NB4 (cell line): ENCODE measurements around the gene PTGIS.

Experiments used
- MYC ChIP-seq: IDR thresholded peaks from 2 replicates; pipeline ENCODE4 v1.6.1; 2011; ENCODE audit warnings: low read depth, low read length
- POLR2A ChIP-seq: IDR thresholded peaks from 2 replicates; pipeline ENCODE4 v1.6.1; 2011; ENCODE audit warnings: mild to moderate bottlenecking; ENCODE audit not compliant: insufficient read length; ENCODE audit errors: extremely low read depth
- TF ChIP-seq, protein P1 (sequence below): IDR thresholded peaks from one replicate; pipeline ENCODE4 v1.5.1; 2012; ENCODE audit warnings: low read depth, low read length
- TF ChIP-seq, protein P2 (sequence below): IDR thresholded peaks from 2 replicates; pipeline ENCODE4 v1.6.1; 2011; ENCODE audit warnings: low read depth, low read length

DNA sequence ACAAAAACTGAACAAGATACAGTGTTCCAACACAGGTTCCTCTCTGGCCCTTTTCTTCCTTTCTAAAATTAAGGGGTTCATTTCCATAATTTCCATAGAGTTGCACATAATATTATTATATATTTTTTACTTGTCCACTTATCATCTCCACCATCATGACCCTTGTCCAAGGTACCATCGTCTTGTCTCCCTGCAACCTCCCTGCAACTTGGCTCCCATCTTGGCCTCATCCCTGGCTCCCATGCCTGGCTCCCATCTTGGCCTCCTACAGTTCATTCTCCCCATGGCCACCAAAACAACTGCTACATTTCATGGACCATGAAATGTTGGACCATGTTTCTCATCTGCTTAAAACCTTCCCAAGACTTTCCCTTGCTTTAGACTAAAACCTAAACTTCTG is 82.4 kb downstream of the PTGIS start:
- TF ChIP-seq, protein P1, sequence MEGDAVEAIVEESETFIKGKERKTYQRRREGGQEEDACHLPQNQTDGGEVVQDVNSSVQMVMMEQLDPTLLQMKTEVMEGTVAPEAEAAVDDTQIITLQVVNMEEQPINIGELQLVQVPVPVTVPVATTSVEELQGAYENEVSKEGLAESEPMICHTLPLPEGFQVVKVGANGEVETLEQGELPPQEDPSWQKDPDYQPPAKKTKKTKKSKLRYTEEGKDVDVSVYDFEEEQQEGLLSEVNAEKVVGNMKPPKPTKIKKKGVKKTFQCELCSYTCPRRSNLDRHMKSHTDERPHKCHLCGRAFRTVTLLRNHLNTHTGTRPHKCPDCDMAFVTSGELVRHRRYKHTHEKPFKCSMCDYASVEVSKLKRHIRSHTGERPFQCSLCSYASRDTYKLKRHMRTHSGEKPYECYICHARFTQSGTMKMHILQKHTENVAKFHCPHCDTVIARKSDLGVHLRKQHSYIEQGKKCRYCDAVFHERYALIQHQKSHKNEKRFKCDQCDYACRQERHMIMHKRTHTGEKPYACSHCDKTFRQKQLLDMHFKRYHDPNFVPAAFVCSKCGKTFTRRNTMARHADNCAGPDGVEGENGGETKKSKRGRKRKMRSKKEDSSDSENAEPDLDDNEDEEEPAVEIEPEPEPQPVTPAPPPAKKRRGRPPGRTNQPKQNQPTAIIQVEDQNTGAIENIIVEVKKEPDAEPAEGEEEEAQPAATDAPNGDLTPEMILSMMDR = no peak
- no peak for TF ChIP-seq POLR2A
- TF ChIP-seq, protein P2, sequence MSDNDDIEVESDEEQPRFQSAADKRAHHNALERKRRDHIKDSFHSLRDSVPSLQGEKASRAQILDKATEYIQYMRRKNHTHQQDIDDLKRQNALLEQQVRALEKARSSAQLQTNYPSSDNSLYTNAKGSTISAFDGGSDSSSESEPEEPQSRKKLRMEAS = no peak
- no peak for TF ChIP-seq MYC
